H1 (cell line): ENCODE results near the gene PDIA6. TPM values are rescaled to one million over a fixed set of nuclear protein-coding genes. Genes with fewer than 3 reads are reported as not detected.

Experiments
- CTCF ChIA-PET: fragments of 300-600 bp; sonication (Branson Sonifier 250); formaldehyde crosslinking; loops from one replicate; lab custom pipeline; 2021; ENCODE audit not compliant: partially characterized antibody; lab: Charles Lee
- POLR2A ChIA-PET: fragments of 300-600 bp; sonication (Branson Sonifier 250); formaldehyde crosslinking; loops from one replicate; lab custom pipeline; 2021; ENCODE audit warnings: inconsistent platforms; ENCODE audit not compliant: partially characterized antibody; lab: Charles Lee
- DNase-seq, 2 experiments: peaks; one replicate each; pipeline versions ENCODE4 v3.0.0 to v3.0.0-alpha.2; 2010 to 2022; ENCODE audit warnings: low spot score in 2 of 2, low read depth in 1 of 2, mixed read lengths in 1 of 2
- FAIRE-seq: peaks from 2 replicates; lab custom pipeline; 2011; peaks lifted over from hg19 to GRCh38; lab: Jason Lieb, UNC
- H2AFZ ChIP-seq: 2 replicates; pipeline ENCODE4 v1.8.1; 2012; ENCODE audit warnings: low read length, inconsistent platforms
- H2AK5ac ChIP-seq: 2 replicates; pipeline ENCODE4 v1.6.1; 2013; ENCODE audit warnings: low read depth, low read length
- H2BK120ac ChIP-seq: replicated peaks from 2 replicates; pipeline ENCODE3; 2013; ENCODE audit warnings: low read depth, low read length, inconsistent platforms
- H2BK12ac ChIP-seq: 2 replicates; pipeline ENCODE4 v1.6.1; 2013; ENCODE audit warnings: low read depth, low read length
- H2BK15ac ChIP-seq: 2 replicates; pipeline ENCODE4 v1.6.1; 2013; ENCODE audit warnings: low read length
- H2BK20ac ChIP-seq: 2 replicates; pipeline ENCODE4 v1.6.1; 2013; ENCODE audit warnings: low read length
- H2BK5ac ChIP-seq: 2 replicates; pipeline ENCODE4 v1.6.1; 2013; ENCODE audit warnings: low read depth, low read length
- H3K14ac ChIP-seq: 2 replicates; pipeline ENCODE4 v1.6.1; 2013; ENCODE audit warnings: inconsistent platforms; ENCODE audit not compliant: insufficient read length
- H3K18ac ChIP-seq: 2 replicates; pipeline ENCODE4 v1.6.1; 2013; ENCODE audit warnings: low read length; ENCODE audit errors: extremely low read depth
- H3K23ac ChIP-seq: 2 replicates; pipeline ENCODE4 v1.6.1; 2013; ENCODE audit warnings: inconsistent platforms; ENCODE audit not compliant: insufficient read length
- H3K23me2 ChIP-seq: 2 replicates; pipeline ENCODE4 v1.6.1; 2013; ENCODE audit warnings: low read depth, low read length
- H3K27ac ChIP-seq: 2 replicates; pipeline ENCODE4 v1.6.1; 2011; ENCODE audit warnings: low read depth, low read length, inconsistent platforms
- H3K27me3 ChIP-seq, 4 experiments: replicated peaks in 1 of 4; 1 replicate in 1 of 4; 2 replicates in 3 of 4; pipeline versions ENCODE4 v1.6.1 to v1.8.1; 2011 to 2013; ENCODE audit warnings: low read length in 3 of 4, mild to moderate bottlenecking in 3 of 4, inconsistent platforms in 2 of 4, mixed read lengths in 2 of 4, moderate library complexity in 1 of 4; ENCODE audit not compliant: control insufficient read depth in 3 of 4, insufficient read depth in 3 of 4; ENCODE audit errors: extremely low read depth in 1 of 4
- H3K36me3 ChIP-seq, 4 experiments: 2 replicates each; pipeline versions ENCODE4 v1.6.1 to v1.8.1; 2011 to 2013; ENCODE audit warnings: mild to moderate bottlenecking in 4 of 4, low read length in 3 of 4, moderate library complexity in 2 of 4, control low read depth in 1 of 4, inconsistent platforms in 1 of 4; ENCODE audit not compliant: insufficient read depth in 4 of 4, control insufficient read depth in 2 of 4
- H3K4ac ChIP-seq: replicated peaks from 2 replicates; pipeline ENCODE3; 2013; ENCODE audit warnings: low read length, low read depth, mixed read lengths, inconsistent platforms; ENCODE audit not compliant: insufficient read length
- H3K4me1 ChIP-seq, 4 experiments: replicated peaks in 1 of 4; 1 replicate in 1 of 4; 2 replicates in 3 of 4; pipeline versions ENCODE4 v1.6.1 to v1.8.1; 2011 to 2013; ENCODE audit warnings: low read length in 3 of 4, inconsistent platforms in 2 of 4, mixed read lengths in 1 of 4; ENCODE audit not compliant: insufficient read depth in 4 of 4, control insufficient read depth in 3 of 4
- H3K4me2 ChIP-seq, 2 experiments: 2 replicates each; pipeline versions ENCODE4 v1.6.1 to v1.8.1; 2011 to 2013; ENCODE audit warnings: low read depth in 2 of 2, low read length in 2 of 2, control low read depth in 1 of 2, inconsistent platforms in 1 of 2, mild to moderate bottlenecking in 1 of 2; ENCODE audit not compliant: insufficient read depth in 1 of 2
- H3K4me3 ChIP-seq, 4 experiments: fragments of 200-600, 300-600 bp in 1 of 4; sonication (generic), shearing (Covaris generic), sonication (Bioruptor Twin) in 1 of 4; 2 replicates each; pipeline versions ENCODE4 v1.5.1 to v1.8.1; 2011 to 2016; ENCODE audit warnings: low read length in 4 of 4, low read depth in 3 of 4, control low read depth in 2 of 4, inconsistent platforms in 2 of 4, mild to moderate bottlenecking in 2 of 4, mixed read lengths in 1 of 4, moderate library complexity in 1 of 4; ENCODE audit not compliant: insufficient read depth in 2 of 4; ENCODE audit errors: extremely low read depth in 1 of 4
- H3K56ac ChIP-seq: replicated peaks from 2 replicates; pipeline ENCODE3; 2013; ENCODE audit warnings: low read depth, mild to moderate bottlenecking, mixed read lengths, low read length, inconsistent platforms; ENCODE audit not compliant: insufficient read length
- H3K79me1 ChIP-seq: 2 replicates; pipeline ENCODE4 v1.6.1; 2013; ENCODE audit warnings: low read depth, low read length, control low read depth
- H3K79me2 ChIP-seq, 2 experiments: 2 replicates each; pipeline versions ENCODE4 v1.6.1 to v1.8.1; 2012 to 2013; ENCODE audit warnings: low read length in 2 of 2, mild to moderate bottlenecking in 2 of 2, inconsistent platforms in 1 of 2; ENCODE audit not compliant: insufficient read depth in 2 of 2, control insufficient read depth in 1 of 2
- H3K9ac ChIP-seq, 4 experiments: replicated peaks in 1 of 4; 1 replicate in 1 of 4; 2 replicates in 3 of 4; pipeline versions ENCODE4 v1.6.1 to v1.8.1; 2011 to 2013; ENCODE audit warnings: low read depth in 3 of 4, low read length in 3 of 4, control low read depth in 2 of 4, mild to moderate bottlenecking in 2 of 4, moderate library complexity in 2 of 4, inconsistent platforms in 1 of 4; ENCODE audit errors: extremely low read depth in 1 of 4
- H3K9me3 ChIP-seq, 2 experiments: 2 replicates each; pipeline versions ENCODE4 v1.6.1 to v1.8.1; 2012 to 2013; ENCODE audit warnings: mild to moderate bottlenecking in 2 of 2, moderate library complexity in 2 of 2, control low read depth in 1 of 2, inconsistent platforms in 1 of 2, low read depth in 1 of 2, low read length in 1 of 2, mixed read lengths in 1 of 2; ENCODE audit not compliant: insufficient read depth in 2 of 2
- H4K20me1 ChIP-seq, 2 experiments: replicated peaks in 1 of 2; 2 replicates each; pipeline versions ENCODE3 to v1.8.1; 2011 to 2013; ENCODE audit warnings: inconsistent platforms in 2 of 2, low read length in 2 of 2, mild to moderate bottlenecking in 1 of 2; ENCODE audit not compliant: insufficient read depth in 2 of 2, control insufficient read depth in 1 of 2
- H4K5ac ChIP-seq: 2 replicates; pipeline ENCODE4 v1.6.1; 2013; ENCODE audit warnings: low read length, low read depth, mixed read lengths, inconsistent platforms; ENCODE audit not compliant: insufficient read length
- H4K8ac ChIP-seq: 2 replicates; pipeline ENCODE4 v1.8.0; 2013; ENCODE audit warnings: mild to moderate bottlenecking, moderate library complexity, low read length, inconsistent platforms; ENCODE audit not compliant: insufficient read depth; ENCODE audit errors: extremely low read depth
- H4K91ac ChIP-seq: replicated peaks from 2 replicates; pipeline ENCODE3; 2013; ENCODE audit warnings: low read length, mixed read lengths, inconsistent platforms; ENCODE audit not compliant: insufficient read length
- EGR1 ChIP-seq: IDR thresholded peaks from 2 replicates; pipeline ENCODE4 v1.6.1; 2011; ENCODE audit warnings: low read depth, low read length, borderline replicate concordance
- HDAC6 ChIP-seq: IDR thresholded peaks from one replicate; pipeline ENCODE4 v1.7.1; 2012; ENCODE audit warnings: low read depth, mild to moderate bottlenecking, inconsistent platforms, low read length, moderate library complexity
- JUN ChIP-seq: IDR thresholded peaks from 2 replicates; pipeline ENCODE4 v1.6.1; 2011; ENCODE audit warnings: low read depth, mild to moderate bottlenecking, improper control_type of control experiment, low read length
- MAFK ChIP-seq: IDR thresholded peaks from 2 replicates; pipeline ENCODE4 v1.6.1; 2012; ENCODE audit warnings: low read depth, mild to moderate bottlenecking, improper control_type of control experiment, low read length
- POLR2A ChIP-seq, 2 experiments: IDR thresholded peaks; 1 replicate in 1 of 2; 2 replicates in 1 of 2; pipeline ENCODE4 v1.6.1; 2011; ENCODE audit warnings: low read depth in 2 of 2, low read length in 2 of 2, mild to moderate bottlenecking in 2 of 2; ENCODE audit errors: control extremely low read depth in 1 of 2
- POU5F1 ChIP-seq: IDR thresholded peaks from 2 replicates; pipeline ENCODE4 v1.6.1; 2011; ENCODE audit warnings: low read depth, mild to moderate bottlenecking, low read length, moderate library complexity
- RFX5 ChIP-seq: IDR thresholded peaks from 2 replicates; pipeline ENCODE4 v1.6.1; 2011; ENCODE audit warnings: low read depth, low read length, improper control_type of control experiment, borderline replicate concordance
- RNF2 ChIP-seq: fragments of 200-900, 300-1000 bp; sonication (generic); IDR thresholded peaks from 2 replicates; pipeline ENCODE4 v1.7.1; 2016; ENCODE audit warnings: borderline replicate concordance, low read depth, mild to moderate bottlenecking, antibody characterized with exemption, low read length; ENCODE audit not compliant: poor library complexity, severe bottlenecking; ENCODE audit errors: missing control alignments
- SAP30 ChIP-seq: fragments of 300-600 bp; sonication (generic); IDR thresholded peaks from 2 replicates; pipeline ENCODE4 v1.7.1; 2012; ENCODE audit warnings: low read length, moderate library complexity, mild to moderate bottlenecking, inconsistent platforms; ENCODE audit not compliant: insufficient read depth, insufficient replicate concordance
- ZNF274 ChIP-seq: IDR thresholded peaks from 2 replicates; pipeline ENCODE4 v1.7.0; 2012; ENCODE audit warnings: low read length, borderline replicate concordance; ENCODE audit errors: extremely low read depth
- WGBS, 2 experiments: shearing (Covaris generic) in 1 of 2; methylation state at CpG; one replicate each; pipeline versions ENCODE4 v1.1.6 to v1.1.7; 2013 to 2015; ENCODE audit warnings: low lambda C conversion rate in 2 of 2, mixed read lengths in 2 of 2, inconsistent platforms in 1 of 2, low coverage in 1 of 2, missing lambda C conversion rate in 1 of 2; ENCODE audit not compliant: insufficient replicate concordance in 2 of 2, insufficient coverage in 1 of 2, insufficient read length in 1 of 2; ENCODE audit errors: extremely low coverage in 1 of 2, missing lambda C conversion rate in 1 of 2; 5-methylcytosine and 5-hydroxymethylcytosine counted together
- polyA plus RNA-seq, 7 experiments: library from polyadenylated mRNA; depleted of rRNA in 3 of 7; stranded (reverse) in 5 of 7; unstranded in 2 of 7; fragments of >200 nt in 5 of 7; fragments of 200-250 nt in 2 of 7; gene quantifications; 1 replicate in 5 of 7; 2 replicates in 1 of 7; 4 replicates in 1 of 7; pipeline versions ENCODE4 v1.2.1 to v1.2.3, GENCODE V29; 2011 to 2013; ENCODE audit warnings: missing spikeins in 2 of 7, mixed read lengths in 2 of 7
- total RNA-seq: library from RNA; stranded (reverse); fragmentation: NEBNext Ultra II Directional; extraction: Animal tissue kit (Norgen Biotek cat#: 25700); gene quantifications from 2 replicates; pipeline ENCODE4 v1.2.1, GENCODE V29; 2021
- TF ChIP-seq, protein P1 (sequence below): IDR thresholded peaks from 2 replicates; pipeline ENCODE4 v1.6.1; 2012; ENCODE audit warnings: inconsistent platforms

PDIA6 gene
- total and polyA plus RNA-seq, 2 of the 8 experiments (the other 6 are each of a cell fraction or from before 2014, with no cell fraction given), result 181 to 384 TPM

GRCh38 chr2:10733980-10734379, 78.6 kb downstream of the PDIA6 start:
- TF ChIP-seq ZNF274 (no peak), POLR2A (IDR thresholded peaks at IDR 0.05; ENCODE audit: control extremely low read depth in 1 of 2, low read depth in 2 of 2, low read length in 2 of 2) (no peak), JUN (no peak), POU5F1 (no peak), SAP30 (no peak), EGR1 (no peak), HDAC6 (no peak), RFX5 (no peak), RNF2 (no peak), MAFK (no peak)
- TF ChIP-seq, protein P1, sequence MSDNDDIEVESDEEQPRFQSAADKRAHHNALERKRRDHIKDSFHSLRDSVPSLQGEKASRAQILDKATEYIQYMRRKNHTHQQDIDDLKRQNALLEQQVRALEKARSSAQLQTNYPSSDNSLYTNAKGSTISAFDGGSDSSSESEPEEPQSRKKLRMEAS, result no peak
- H3K9me3 ChIP-seq, result no peaks in the 10 kb centered on the region
- H3K4me2 ChIP-seq, result no peak overlapping the region
- no peaks in the 10 kb centered on the region for H4K20me1 ChIP-seq
- H3K18ac ChIP-seq, result no peak overlapping the region
- H4K8ac ChIP-seq, result no peak overlapping the region
- no peaks in the 10 kb centered on the region; a peak in 1 of 7 replicates for H3K27me3 ChIP-seq
- H3K4ac ChIP-seq, result no peak overlapping the region
- H3K4me3 ChIP-seq, result no peak overlapping the region
- no peak overlapping the region for H2AK5ac ChIP-seq
- no peak overlapping the region for H3K56ac ChIP-seq
- no peaks in the 10 kb centered on the region for H3K4me1 ChIP-seq
- CTCF ChIA-PET, result interaction anchor here (1.1 to 1.3 kb wide), 2 partner anchors 13 to 35 kb away, joined by 3 read pairs; partner anchors contain the start of gene ATP6V1C2
- H2BK20ac ChIP-seq, result no peak overlapping the region
- H3K27ac ChIP-seq, result no peak overlapping the region
- no peak overlapping the region for H2AFZ ChIP-seq
- H4K91ac ChIP-seq, result no peak overlapping the region
- H3K14ac ChIP-seq, result no peak overlapping the region
- H2BK15ac ChIP-seq, result no peak overlapping the region
- WGBS, 2 experiments, result 85% methylated on average over 5 of the region's 5 CpGs; no CpG with 5 or more reads in 1 of the 2 experiments
- POLR2A ChIA-PET, result no interaction called here
- H3K79me2 ChIP-seq, result no peaks in the 10 kb centered on the region
- no peaks in the 10 kb centered on the region for H3K79me1 ChIP-seq
- no peak overlapping the region for H2BK120ac ChIP-seq
- no peak overlapping the region for H2BK5ac ChIP-seq
- H2BK12ac ChIP-seq, result no peak overlapping the region
- H3K36me3 ChIP-seq, result no peaks in the 10 kb centered on the region
- no peak overlapping the region for H3K9ac ChIP-seq
- no peak for FAIRE-seq
- no peak overlapping the region for H3K23ac ChIP-seq
- H3K23me2 ChIP-seq, result no peaks in the 10 kb centered on the region
- DNase-seq, result no peak
- H4K5ac ChIP-seq, result no peak overlapping the region
